SIG-M5 treated with dmso at 0.1 percent for 504 hours (cell line): ENCODE data around the gene RAP1GAP2.
"Not testable (repeated sequence)": the region's sequence is repeated elsewhere in the genome, so short reads cannot be mapped to it uniquely, and the experiment has no call there.

Source experiments
- DNase-seq: peaks from one replicate; lab custom pipeline; 2025; ENCODE audit not compliant: unreplicated experiment; lab: John Stamatoyannopoulos, UW

The RAP1GAP2 gene

GRCh38 chr17:2991396-2992180 lies 195.3 kb downstream of the RAP1GAP2 start:
- not testable (repeated sequence) for DNase-seq

GRCh38 chr17:2994441-2994840 lies 198.2 kb downstream of the RAP1GAP2 start:
- no peak for DNase-seq

DNA sequence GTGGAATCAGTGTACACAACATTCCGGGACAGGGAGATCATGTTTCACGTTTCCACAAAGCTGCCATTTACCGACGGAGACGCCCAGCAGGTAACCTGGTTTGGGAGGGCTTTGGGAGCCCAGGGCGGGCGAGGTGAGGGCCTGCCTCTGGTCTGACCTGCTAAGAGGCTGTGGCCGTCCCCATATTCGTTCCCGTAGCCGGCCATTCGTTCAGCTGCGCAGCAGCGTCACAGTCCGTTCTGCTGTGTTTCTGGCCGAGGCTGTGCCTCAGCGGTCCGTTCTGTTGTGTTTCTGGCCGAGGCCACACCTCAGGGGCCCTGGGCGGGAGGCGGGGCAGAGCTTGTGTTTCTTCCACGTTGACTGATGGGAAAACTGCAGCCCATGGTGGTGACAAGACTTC lies 199.1 kb downstream of the RAP1GAP2 start:
- no peak for DNase-seq

DNA sequence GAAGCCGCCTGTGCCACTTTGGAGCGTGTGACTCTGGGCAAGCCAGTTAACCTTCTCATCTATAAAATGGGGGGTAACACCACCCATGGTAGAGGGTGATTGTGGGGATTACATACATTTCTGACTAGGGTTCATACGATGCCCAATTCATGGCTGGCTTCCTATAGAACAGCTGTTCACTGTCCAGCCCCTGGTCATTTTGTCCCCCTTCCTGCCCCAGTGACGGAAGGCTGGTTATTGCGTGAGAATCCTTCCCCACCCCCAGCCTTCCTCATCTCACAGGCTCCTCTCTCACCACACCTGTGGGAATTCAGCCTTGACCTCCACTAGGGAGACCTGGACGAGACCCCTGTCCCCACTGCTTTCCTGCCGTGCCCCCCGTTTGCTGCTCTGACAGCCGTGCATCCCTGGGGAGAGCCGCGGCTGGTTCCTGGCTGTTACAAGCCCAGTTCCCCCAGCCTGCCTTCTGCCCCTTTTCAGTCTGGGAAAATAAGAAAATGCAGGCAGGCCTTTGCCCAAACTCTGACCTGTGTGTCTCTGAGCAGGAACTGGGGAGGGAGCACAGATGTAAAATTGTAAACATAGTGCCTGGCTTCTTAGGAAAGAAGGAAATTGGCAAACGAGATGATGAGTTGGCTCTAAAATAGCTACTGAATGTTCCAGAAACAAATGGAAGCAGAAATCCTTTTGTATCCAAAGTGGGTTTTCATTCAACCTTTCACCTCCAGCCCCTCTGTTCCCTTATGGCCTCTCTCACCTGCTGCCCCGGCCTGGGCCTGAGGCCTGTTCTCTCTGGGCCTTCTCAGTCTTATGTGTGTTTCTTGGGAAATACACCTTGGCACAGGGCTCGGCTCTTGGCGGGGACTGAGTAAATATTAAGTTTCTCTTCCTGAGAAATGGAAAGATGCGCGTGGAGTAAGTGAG lies 199.9 kb downstream of the RAP1GAP2 start:
- no peak for DNase-seq

DNA sequence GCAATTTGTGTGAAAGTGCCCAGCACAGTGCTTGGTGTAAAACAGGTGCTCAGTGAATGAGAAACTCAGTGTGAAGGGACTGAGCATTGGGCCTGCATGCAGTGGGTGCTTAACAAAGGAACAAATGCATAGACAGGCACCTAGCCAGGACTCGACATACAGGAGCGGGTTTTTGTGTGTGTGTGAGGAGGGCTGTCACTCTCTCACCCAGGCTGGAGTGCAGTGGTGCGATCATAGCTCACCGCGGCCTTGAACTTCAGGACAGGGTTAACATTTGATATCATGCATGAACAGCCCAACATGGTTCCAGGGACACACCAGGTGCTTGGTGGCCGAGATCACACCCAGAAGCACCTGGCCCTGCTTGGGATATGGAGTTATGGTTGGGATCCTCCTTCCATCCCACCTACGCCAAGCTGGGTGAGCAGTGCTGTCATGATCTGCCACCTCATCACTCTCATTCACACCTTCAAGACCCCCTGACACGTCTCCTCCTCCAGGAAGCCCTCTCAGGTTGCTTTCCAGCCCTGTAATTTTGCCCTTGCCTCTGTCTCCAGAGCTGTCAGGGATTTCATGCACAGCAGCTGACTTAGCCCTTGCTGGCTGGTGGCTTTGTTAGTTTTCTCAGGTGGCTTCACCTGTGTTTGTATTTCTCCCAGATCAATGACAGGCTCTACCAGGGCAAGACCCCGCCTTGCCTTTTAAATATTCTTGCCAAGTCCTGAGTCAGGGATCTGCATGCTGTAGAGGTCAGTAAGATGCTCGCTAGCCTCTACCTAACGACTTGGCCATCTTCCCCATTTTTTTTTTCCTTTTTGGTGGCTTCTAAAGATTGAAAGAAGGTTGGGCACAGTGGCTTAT lies 200.8 kb downstream of the RAP1GAP2 start:
- no peak for DNase-seq

GRCh38 chr17:2998469-2998901 lies 202.2 kb downstream of the RAP1GAP2 start:
- DNase-seq = not testable (repeated sequence)

GRCh38 chr17:3002538-3003295 lies 206.5 kb downstream of the RAP1GAP2 start:
- peak; percentile 28 for DNase-seq

DNA sequence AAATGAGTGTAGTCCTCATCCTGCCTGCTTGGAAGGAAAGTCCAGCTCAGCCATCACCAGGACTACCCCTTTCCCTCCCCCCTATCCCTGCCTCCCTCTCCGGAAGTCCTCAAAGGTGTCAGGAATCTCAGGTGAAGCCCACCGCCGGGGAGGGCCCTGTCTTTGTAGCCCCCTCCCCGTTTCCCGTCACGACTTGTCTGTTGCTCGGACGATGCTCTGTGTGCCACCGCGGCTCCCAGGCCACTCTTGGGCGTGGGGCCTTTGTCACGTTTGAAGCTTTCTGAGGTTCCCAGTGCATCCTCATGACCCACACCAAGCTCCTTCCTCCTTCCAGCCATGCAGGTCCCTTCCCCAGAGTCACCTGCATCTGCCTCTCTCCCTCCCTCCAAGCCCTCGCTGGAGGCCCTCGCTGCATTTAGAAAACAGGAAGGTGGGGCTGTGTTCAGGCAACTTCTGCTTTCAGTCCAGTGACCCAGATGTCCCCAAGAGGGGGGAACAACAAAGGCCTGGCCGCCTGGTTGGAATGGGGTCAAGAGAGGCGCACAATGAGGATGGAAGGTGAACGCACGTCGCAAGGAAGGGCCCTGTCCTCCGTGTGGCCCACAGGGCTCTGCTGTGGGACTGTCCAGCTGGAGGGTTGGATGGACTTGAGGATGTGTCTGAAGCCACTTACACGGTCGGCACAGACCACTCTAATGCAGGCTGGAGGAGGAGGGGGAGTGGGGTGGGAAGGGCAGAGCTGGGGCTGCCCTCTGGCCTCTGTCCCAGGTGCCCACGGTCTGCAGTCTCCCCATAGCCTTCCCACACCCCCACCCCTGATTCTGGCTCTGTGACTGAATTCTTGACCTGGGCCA lies 207.3 kb downstream of the RAP1GAP2 start:
- peak; percentile 15 for DNase-seq

- peak; percentile 55 for DNase-seq
These were observed 208.0 kb downstream of the RAP1GAP2 start for GRCh38 chr17:3004150-3004801.

DNA sequence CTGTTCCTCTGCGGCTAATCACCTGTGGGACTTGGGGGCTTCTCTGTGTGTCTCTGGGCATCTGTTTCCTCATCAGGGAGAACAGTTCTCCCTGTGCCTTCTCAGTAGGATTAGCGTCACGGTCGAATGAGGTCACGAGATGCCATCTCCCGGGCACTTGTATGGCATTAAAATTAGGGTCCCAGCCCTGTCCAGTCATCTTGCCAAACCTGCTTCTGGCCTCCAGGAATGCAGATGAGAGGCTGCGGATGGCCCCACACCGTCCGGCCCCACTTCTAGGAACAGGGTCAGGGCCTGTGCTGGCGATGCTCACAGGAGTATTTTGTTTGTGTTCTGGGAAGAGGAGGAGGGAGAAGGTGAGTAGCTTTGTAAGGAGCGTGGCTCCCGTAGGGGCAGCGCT lies 208.7 kb downstream of the RAP1GAP2 start:
- peak; percentile 57 for DNase-seq

DNA sequence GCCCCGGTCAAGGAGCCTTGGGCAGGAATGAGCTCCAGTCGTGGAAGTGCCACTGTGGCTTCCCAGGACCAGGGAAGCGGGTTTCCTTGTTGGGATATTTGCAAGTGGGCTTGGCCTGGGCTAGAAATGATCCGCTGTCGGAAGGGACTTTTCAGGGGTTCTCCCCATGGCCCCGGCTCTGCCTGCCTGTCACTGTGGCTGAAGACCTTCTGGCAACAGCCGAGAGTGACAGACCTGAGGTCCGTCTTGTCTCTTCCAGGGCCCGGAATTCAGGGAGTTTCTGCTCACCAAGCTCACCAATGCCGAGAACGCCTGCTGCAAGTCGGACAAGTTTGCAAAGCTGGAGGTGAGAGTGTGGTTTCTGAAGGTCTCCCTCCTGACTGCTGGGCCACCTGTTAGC lies 209.5 kb downstream of the RAP1GAP2 start:
- no peak for DNase-seq

DNA sequence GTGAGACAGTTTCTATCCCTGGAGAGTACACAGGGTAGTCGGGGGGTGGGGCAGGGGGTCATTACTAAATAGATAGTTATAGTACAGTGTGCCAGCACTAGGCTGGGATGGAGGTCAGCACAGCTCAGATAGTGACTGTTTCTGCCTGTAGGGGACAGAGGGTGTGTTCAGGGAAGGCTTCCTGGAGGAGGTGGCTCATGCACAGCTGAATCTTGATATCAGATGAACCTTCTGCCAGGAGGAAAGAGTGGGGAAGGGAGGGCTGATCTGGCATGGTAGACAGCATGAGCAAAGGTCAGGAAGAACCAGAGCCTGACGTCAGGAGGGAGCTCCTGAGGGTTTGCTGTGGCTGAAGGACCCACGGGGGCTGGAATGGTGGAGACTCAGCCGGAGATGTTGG lies 210.6 kb downstream of the RAP1GAP2 start:
- DNase-seq = no peak

DNA sequence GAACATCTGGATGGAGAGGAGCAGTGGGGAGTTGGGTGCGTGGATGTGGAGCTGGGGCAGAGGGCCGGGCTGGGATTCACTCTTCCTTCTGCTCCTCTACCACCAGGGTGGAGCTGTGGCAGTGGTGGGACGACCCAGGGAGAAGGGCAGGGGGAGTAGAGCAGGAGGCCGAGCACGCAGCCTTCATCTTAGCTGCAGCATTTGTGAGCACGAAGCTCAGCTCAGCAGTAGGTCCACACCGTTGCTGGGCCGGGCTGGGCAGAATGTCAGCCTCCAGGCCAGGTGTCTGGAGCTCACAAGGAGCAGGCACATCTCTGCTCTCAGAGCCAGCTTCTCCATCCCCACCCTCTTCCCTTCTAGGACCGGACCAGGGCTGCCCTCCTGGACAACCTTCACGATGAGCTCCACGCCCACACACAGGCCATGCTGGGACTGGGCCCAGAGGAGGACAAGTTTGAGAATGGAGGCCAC lies 211.4 kb downstream of the RAP1GAP2 start:
- no peak for DNase-seq

DNA sequence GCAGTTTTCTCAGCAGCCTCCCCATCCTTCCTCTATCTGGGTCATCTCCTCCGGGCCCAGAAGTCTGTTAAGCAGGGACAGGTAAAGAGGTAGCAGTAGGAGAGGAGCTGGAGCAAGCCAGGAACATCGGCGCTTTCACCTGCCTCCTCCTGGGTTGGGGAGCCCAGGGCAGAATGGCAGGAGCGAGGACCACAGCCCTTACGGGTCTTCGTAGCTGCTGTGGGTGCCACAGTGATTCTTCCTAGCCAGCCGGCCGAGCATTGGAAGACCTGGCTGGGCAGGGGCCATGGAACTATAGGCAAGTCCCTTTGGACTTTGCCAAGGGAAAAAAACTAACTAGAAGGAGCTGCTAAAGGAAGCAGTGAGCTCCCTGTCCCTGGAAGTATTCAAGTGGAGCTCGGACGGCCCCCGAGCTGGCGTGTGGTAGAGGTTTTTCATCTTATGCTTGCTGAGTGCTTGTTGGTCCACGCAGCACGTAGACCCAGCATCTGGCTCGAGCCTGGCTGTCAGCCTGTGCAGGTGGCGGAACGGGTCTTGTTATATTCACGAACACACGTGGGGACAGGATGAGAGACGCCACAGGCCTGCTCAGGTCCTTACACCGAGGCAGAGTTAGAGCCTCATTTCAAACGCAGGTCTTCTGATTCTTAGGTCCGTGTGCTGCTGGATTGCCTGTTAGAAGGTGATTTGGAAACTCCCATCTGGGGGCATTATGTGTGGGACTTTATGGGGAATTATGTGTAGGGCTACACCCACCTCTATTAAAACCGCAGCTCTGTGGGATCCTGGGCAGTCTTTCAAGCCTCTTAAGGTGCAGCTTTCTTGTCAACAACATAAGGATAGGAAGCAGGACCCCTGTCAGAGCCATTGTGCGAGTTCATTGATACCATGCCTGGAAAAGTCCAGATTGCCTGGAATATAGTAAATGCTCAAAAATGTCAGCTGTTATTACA lies 212.4 kb downstream of the RAP1GAP2 start:
- no peak for DNase-seq

- DNase-seq = no peak
These were observed 213.2 kb downstream of the RAP1GAP2 start for GRCh38 chr17:3009411-3009920.

DNA sequence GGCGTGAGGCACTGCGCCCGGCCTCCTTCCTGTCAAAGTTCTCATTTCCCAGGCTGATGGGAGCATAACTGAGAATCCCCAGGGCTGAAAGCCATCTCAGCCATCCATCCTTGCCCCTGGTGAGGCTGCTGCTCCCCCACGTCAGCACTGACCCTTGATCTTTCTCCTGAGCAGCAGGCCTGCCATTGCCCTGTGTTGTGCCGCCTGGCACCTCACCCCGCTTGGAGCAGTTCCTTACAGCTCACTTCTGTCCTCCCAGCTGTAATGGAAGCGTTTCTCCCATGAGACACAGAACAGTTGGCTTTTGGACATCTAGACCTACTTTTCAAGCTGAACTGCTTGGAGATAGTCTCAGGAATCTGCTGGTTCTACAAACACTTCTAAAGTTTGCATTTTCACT lies 215.7 kb downstream of the RAP1GAP2 start:
- DNase-seq = no peak

GRCh38 chr17:3012926-3013581 lies 216.8 kb downstream of the RAP1GAP2 start:
- DNase-seq = peak; percentile 53
